ENCODE results near the gene CFAP206. TPM values are rescaled to one million over a fixed set of nuclear protein-coding genes. Genes with fewer than 3 reads are reported as not detected.

CFAP206 gene, protein sequence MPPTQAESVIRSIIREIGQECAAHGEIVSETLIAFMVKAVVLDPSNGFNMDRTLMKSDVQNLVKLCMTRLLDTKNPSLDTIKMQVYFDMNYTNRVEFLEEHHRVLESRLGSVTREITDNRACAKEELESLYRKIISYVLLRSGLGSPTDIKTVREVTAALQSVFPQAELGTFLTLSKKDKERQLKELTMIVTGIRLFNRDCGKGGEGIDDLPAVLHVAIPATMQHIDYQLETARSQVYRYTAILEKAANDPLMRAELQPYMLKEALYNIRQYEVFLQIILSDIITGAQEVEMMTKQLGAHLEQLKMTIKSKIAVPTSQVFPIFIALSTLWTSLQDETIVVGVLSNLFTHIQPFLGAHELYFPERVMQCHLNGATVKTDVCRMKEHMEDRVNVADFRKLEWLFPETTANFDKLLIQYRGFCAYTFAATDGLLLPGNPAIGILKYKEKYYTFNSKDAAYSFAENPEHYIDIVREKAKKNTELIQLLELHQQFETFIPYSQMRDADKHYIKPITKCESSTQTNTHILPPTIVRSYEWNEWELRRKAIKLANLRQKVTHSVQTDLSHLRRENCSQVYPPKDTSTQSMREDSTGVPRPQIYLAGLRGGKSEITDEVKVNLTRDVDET
- total RNA-seq (under 1 TPM in 1 of 2 experiments, not detected in 1; 0.25 TPM), polyA plus RNA-seq (not detected)

GRCh38 chr6:87407901-87408720, at the start of gene CFAP206:
Gene CFAP206 (plus strand): TSS chr6:87407972. CDS start chr6:87409840, 1,868 bp downstream.
- no peaks in the 10 kb centered on the region for H3K27me3 ChIP-seq (ENCODE audit: insufficient read depth, low read length)
- no peaks in the 10 kb centered on the region for H3K36me3 ChIP-seq (ENCODE audit: insufficient read depth, low read length)
- no peaks in the 10 kb centered on the region for H3K9me3 Mint-ChIP-seq
- peaks cover 0 to 6% of the 10 kb centered on the region in 2 donors for H3K36me3 Mint-ChIP-seq
- H3K4me1 Mint-ChIP-seq = peaks cover 4 to 13% (median 5%) of the 10 kb centered on the region in 4 donors
- H3K4me1 ChIP-seq (ENCODE audit: insufficient read depth, low read length) = peaks cover 11% of the 10 kb centered on the region
- peak within 1 kb of the TSS; percentile 83 to 93 (median 89) for H3K27ac Mint-ChIP-seq
- peak; percentile 79 to 88 (median 85) for DNase-seq
- POLR2A ChIA-PET (ENCODE audit: partially characterized antibody) = interaction anchor here (0.7 to 1.7 kb wide), 4 partner anchors 8 to 182 kb away, joined by 3 to 8 read pairs (median 4); partner anchors contain the start of genes ORC3, RARS2 and SLC35A1
- intact Hi-C loops (cut with micrococcal nuclease) = loop anchor here (1.0 to 5.0 kb wide), 6 partner anchors 64 to 1554 kb away; partner anchors contain the start of genes AKIRIN2, ORC3, RNGTT and SLC35A1
- H3K9me3 ChIP-seq (ENCODE audit: control insufficient read depth in 1 of 2, low read length in 2 of 2) = no peaks in the 10 kb centered on the region
- CTCF ChIA-PET (ENCODE audit: partially characterized antibody) = interaction anchor here (0.7 to 1.6 kb wide), 4 partner anchors 15 to 1462 kb away, joined by 3 to 10 read pairs (median 4); partner anchors contain the start of gene SLC35A1
- peak within 1 kb of the TSS; percentile 88 to 96 (median 89) for H3K4me3 Mint-ChIP-seq
- H3K27me3 Mint-ChIP-seq = peaks cover 4 to 10% of the 10 kb centered on the region in 2 donors
- H3K4me3 ChIP-seq (ENCODE audit: low read length in 2 of 2) = peak within 1 kb of the TSS; percentile 75 to 84
- H3K27ac ChIP-seq (ENCODE audit: low read depth, low read length) = peak within 1 kb of the TSS; percentile 67

DNA sequence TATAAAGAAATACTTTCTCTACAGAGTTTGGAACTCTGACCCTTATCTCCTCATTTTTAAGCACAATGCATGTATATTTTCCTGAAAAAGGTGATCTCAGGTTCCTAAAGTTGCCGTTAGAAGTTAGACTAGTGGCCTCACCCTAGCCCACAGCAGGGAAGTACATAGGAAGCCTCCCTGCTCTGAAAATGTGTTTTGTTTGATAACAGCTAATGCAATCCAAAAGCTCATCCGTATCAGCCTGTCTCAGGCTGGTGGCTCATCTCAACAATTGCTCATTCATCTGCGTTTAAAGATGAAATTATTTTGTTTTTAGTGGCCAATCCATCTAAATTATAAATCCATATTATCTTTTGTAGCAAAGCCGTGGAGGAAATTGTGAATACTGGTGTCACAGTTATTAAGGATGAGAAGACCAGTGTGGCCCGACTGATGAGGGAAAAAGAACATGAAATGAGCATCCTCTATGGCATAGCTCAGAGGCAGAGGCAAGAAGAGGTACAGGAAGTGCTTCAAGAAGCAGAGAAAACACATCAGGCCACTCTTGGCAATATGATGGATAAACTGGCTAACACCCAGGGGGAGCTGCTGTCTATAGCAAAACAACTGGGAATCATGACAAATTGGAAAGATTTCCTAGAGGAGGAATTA, 43.0 kb upstream of the CFAP206 start:
- intact Hi-C loops (cut with micrococcal nuclease) = no loop called here
- Histone ChIP-seq H3K27ac (ENCODE audit: low read depth, low read length) (no peak overlapping the region), H3K4me1 (ENCODE audit: insufficient read depth, low read length) (no peaks in the 10 kb centered on the region), H3K4me3 (ENCODE audit: low read length in 2 of 2) (no peak overlapping the region), H3K27me3 (ENCODE audit: insufficient read depth, low read length) (no peaks in the 10 kb centered on the region), H3K36me3 (ENCODE audit: insufficient read depth, low read length) (no peaks in the 10 kb centered on the region), H3K9me3 (ENCODE audit: control insufficient read depth in 1 of 2, low read length in 2 of 2) (no peaks in the 10 kb centered on the region)
- H3K9me3 Mint-ChIP-seq = peaks cover under 1 to 14% (median 9%) of the 10 kb centered on the region in 8 donors
- CTCF ChIA-PET (ENCODE audit: partially characterized antibody) = interaction anchor here (1.0 to 1.8 kb wide), 3 partner anchors 12 to 29 kb away, joined by 3 to 5 read pairs (median 4); no protein-coding TSS in a partner anchor
- H3K4me3 Mint-ChIP-seq = no peak overlapping the region
- DNase-seq = no peak
- no peaks in the 10 kb centered on the region for H3K27me3 Mint-ChIP-seq
- H3K4me1 Mint-ChIP-seq = no peaks in the 10 kb centered on the region
- no peak overlapping the region for H3K27ac Mint-ChIP-seq
- POLR2A ChIA-PET (ENCODE audit: partially characterized antibody) = no interaction called here
- peaks cover 8 to 28% of the 10 kb centered on the region in 2 donors for H3K36me3 Mint-ChIP-seq

DNA sequence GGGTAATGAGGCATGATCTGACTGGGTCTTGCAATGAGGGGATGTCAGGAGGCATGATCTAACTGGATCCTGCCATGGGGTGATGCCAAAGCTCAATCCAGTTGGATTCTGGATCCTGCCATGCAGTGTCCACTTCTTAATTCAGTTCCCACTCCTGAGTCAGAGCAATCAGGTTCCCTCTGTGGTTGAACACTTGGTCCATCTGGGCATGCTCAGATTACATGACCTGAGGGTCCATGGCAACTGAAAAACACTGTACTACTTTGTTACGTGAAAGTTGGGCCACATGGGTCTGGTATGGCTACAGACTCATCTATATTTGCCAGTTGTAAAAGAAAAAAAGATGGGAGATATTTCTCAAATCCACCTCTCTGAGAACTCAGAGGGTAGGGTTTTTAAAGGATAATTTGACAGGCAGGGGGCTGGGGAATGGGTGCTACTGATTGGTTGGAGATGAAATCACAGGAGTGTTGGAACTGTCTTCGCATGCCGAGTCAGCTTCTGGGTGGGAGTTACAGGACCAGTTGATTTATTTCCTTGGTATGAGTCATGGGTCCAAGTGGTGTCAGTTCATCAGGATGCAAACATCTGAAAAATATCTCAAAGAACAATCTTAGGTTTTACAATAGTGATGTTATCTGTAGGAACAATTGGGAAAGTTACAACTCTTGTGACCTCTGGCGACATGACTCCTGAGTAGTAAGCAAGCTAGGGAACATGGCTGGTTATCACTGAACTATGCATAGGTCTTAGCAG, 41.5 kb upstream of the CFAP206 start:
- H3K9me3 Mint-ChIP-seq = peaks cover 2 to 14% (median 9%) of the 10 kb centered on the region in 8 donors
- intact Hi-C loops (cut with micrococcal nuclease) = no loop called here
- ChIA-PET POLR2A (ENCODE audit: partially characterized antibody) (no interaction called here), CTCF (ENCODE audit: partially characterized antibody) (no interaction called here)
- H3K36me3 Mint-ChIP-seq = peaks cover 8 to 25% of the 10 kb centered on the region in 2 donors
- H3K36me3 ChIP-seq (ENCODE audit: insufficient read depth, low read length) = no peaks in the 10 kb centered on the region
- H3K4me1 ChIP-seq (ENCODE audit: insufficient read depth, low read length) = no peaks in the 10 kb centered on the region
- H3K27me3 Mint-ChIP-seq = no peaks in the 10 kb centered on the region
- H3K27me3 ChIP-seq (ENCODE audit: insufficient read depth, low read length) = no peaks in the 10 kb centered on the region
- H3K4me1 Mint-ChIP-seq = no peaks in the 10 kb centered on the region
- DNase-seq = no peak
- no peaks in the 10 kb centered on the region for H3K9me3 ChIP-seq (ENCODE audit: control insufficient read depth in 1 of 2, low read length in 2 of 2)
- H3K27ac ChIP-seq (ENCODE audit: low read depth, low read length) = no peak overlapping the region
- no peak overlapping the region for H3K4me3 ChIP-seq (ENCODE audit: low read length in 2 of 2)
- peak overlapping the region in 1 of 7 donors; percentile 21 for H3K27ac Mint-ChIP-seq
- no peak overlapping the region for H3K4me3 Mint-ChIP-seq

DNA sequence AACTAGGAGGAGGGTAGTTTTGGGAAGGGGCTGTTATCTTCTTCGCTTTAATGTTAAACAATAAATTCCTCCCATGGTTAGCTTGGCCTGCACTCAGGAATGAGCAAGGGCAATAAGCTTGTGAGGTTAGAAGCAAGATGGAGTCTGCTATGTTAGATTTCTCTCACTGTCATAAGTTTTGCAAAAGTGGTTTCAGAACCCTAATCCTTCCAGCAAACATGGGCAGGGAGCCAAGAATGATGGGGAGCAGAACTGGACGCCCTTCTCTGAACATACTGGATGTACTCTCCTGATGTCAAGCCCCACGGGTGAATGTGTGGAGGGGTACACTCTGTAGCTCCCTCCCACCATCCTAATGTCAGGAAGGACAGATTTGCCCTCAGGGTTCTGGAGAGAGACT, 40.9 kb upstream of the CFAP206 start:
- H3K4me1 Mint-ChIP-seq = no peaks in the 10 kb centered on the region
- no peak overlapping the region for H3K27ac Mint-ChIP-seq
- DNase-seq = no peak
- H3K36me3 Mint-ChIP-seq = peaks cover 5 to 22% of the 10 kb centered on the region in 2 donors
- H3K9me3 ChIP-seq (ENCODE audit: control insufficient read depth in 1 of 2, low read length in 2 of 2) = no peaks in the 10 kb centered on the region
- H3K36me3 ChIP-seq (ENCODE audit: insufficient read depth, low read length) = no peaks in the 10 kb centered on the region
- intact Hi-C loops (cut with micrococcal nuclease) = no loop called here
- H3K27me3 Mint-ChIP-seq = no peaks in the 10 kb centered on the region
- no peak overlapping the region for H3K4me3 ChIP-seq (ENCODE audit: low read length in 2 of 2)
- no peak overlapping the region for H3K27ac ChIP-seq (ENCODE audit: low read depth, low read length)
- ChIA-PET POLR2A (ENCODE audit: partially characterized antibody) (no interaction called here), CTCF (ENCODE audit: partially characterized antibody) (no interaction called here)
- peaks cover 2 to 14% (median 9%) of the 10 kb centered on the region in 8 donors for H3K9me3 Mint-ChIP-seq
- H3K4me3 Mint-ChIP-seq = no peak overlapping the region
- H3K27me3 ChIP-seq (ENCODE audit: insufficient read depth, low read length) = no peaks in the 10 kb centered on the region
- H3K4me1 ChIP-seq (ENCODE audit: insufficient read depth, low read length) = no peaks in the 10 kb centered on the region

DNA sequence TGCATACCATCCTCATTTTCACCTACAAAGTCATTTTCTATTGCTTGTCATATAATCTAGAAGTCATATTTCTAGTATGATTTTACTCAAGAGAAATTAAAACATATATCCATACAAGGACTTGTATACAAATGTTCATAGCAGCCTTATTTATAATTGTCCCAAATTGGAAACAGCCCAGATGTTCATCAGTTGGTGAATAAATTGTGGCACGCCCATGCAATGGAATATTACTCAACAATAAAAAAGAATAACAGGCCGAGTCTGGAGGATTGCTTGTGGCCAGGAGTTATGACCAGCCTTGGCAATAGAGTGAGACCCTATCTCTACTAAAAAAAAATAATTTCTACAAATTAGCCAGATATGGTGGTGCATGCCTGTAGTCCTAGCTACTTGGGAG, 34.4 kb upstream of the CFAP206 start:
- no peak for DNase-seq
- Mint-ChIP-seq H3K27ac (no peak overlapping the region), H3K9me3 (peaks cover 0 to 6% (median under 1%) of the 10 kb centered on the region in 8 donors), H3K4me3 (no peak overlapping the region), H3K36me3 (peaks cover 0 to 13% of the 10 kb centered on the region in 2 donors), H3K27me3 (no peaks in the 10 kb centered on the region), H3K4me1 (no peaks in the 10 kb centered on the region)
- intact Hi-C loops (cut with micrococcal nuclease) = no loop called here
- Histone ChIP-seq H3K36me3 (ENCODE audit: insufficient read depth, low read length) (no peaks in the 10 kb centered on the region), H3K4me3 (ENCODE audit: low read length in 2 of 2) (no peak overlapping the region), H3K4me1 (ENCODE audit: insufficient read depth, low read length) (no peaks in the 10 kb centered on the region), H3K9me3 (ENCODE audit: control insufficient read depth in 1 of 2, low read length in 2 of 2) (no peaks in the 10 kb centered on the region), H3K27ac (ENCODE audit: low read depth, low read length) (no peak overlapping the region), H3K27me3 (ENCODE audit: insufficient read depth, low read length) (no peaks in the 10 kb centered on the region)
- CTCF ChIA-PET (ENCODE audit: partially characterized antibody) = no interaction called here
- POLR2A ChIA-PET (ENCODE audit: partially characterized antibody) = no interaction called here

- no peaks in the 10 kb centered on the region for H3K4me1 ChIP-seq (ENCODE audit: insufficient read depth, low read length)
- POLR2A ChIA-PET (ENCODE audit: partially characterized antibody) = no interaction called here
- intact Hi-C loops (cut with micrococcal nuclease) = no loop called here
- Mint-ChIP-seq H3K36me3 (peaks cover 0 to 7% of the 10 kb centered on the region in 2 donors), H3K27me3 (no peaks in the 10 kb centered on the region), H3K9me3 (peaks cover 0 to 2% (median 0%) of the 10 kb centered on the region in 8 donors), H3K4me1 (no peaks in the 10 kb centered on the region), H3K27ac (no peak overlapping the region), H3K4me3 (no peak overlapping the region)
- H3K9me3 ChIP-seq (ENCODE audit: control insufficient read depth in 1 of 2, low read length in 2 of 2) = no peaks in the 10 kb centered on the region
- H3K36me3 ChIP-seq (ENCODE audit: insufficient read depth, low read length) = no peaks in the 10 kb centered on the region
- H3K27ac ChIP-seq (ENCODE audit: low read depth, low read length) = no peak overlapping the region
- no peak for DNase-seq
- no peaks in the 10 kb centered on the region for H3K27me3 ChIP-seq (ENCODE audit: insufficient read depth, low read length)
- no peak overlapping the region for H3K4me3 ChIP-seq (ENCODE audit: low read length in 2 of 2)
- CTCF ChIA-PET (ENCODE audit: partially characterized antibody) = no interaction called here
Observed at GRCh38 chr6:87375315-87375714, 32.5 kb upstream of the CFAP206 start.

Data from CD4-positive, alpha-beta memory T cell (primary cell).